ENCODE data around the gene DNAH7.
"Not testable (repeated sequence)": the region's sequence is repeated elsewhere in the genome, so short reads cannot be mapped to it uniquely, and the experiment has no call there.

Gene DNAH7

DNA sequence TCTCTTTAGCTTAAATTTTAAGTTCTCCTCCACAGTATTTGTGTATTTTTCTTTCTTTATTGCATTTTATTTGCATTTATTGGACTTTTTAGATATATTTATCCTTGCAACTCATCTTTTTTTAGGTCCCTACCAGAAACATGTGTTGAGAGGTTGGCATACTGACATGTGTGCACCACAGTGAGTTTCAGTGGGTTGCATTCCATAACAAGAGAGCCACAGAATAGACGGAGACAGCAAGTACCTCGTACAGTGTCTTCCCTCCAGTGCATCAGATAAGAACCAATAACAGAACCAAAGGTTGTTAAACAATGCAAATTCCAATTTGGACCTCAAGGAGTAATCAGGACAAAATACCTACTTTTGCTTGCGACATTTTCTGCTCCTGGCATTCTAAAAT lies 111.9 kb downstream of the DNAH7 start:
- Mint-ChIP-seq H3K27ac (no peak overlapping the region), H3K4me1 (no peaks in the 10 kb centered on the region), H3K4me3 (no peak overlapping the region), H3K36me3 (no peaks in the 10 kb centered on the region), H3K9me3 (peaks cover 5% of the 10 kb centered on the region)
- DNase-seq (ENCODE audit: low spot score in 2 of 2), result no peak
- ATAC-seq, result no peak

DNA sequence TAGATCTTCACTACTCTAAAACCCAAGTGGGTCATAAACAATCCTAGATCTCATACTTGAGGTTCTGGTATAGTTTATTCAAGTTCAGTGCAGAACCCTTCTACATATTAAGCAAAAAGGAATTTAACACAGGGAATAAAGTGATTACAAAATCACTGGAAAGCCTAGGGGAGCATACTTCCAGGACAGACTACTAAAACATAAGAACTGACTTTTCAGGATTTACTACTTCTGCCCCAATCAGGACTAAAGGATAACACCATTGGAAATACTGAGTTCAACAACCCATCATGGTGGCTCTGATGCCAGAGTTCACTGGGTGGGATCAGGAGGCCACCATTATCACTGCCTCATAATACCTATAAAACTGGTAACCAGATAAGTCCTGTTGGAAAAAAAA lies 123.6 kb downstream of the DNAH7 start:
- no peak for DNase-seq (ENCODE audit: low spot score in 2 of 2)
- H3K4me1 Mint-ChIP-seq, result no peaks in the 10 kb centered on the region
- peaks cover 4% of the 10 kb centered on the region for H3K9me3 Mint-ChIP-seq

DNA sequence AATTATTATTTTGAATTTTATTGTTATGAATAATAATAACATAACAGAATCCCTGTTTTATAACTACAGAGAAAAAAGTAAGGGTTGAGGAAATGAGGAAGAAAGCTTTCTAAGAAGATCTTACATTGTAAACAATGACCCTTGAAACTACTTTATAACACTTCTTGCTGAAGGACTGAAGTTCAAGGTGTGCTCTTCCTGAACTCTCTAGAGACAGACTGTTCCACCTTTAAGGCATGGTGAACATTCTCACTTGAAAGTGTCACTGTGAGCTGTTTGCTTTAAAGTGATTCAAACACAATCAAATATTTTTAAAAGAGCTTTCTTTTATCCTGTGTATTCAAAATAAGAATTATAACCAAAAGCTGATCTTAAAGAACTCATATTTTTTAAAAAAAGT lies 131.5 kb downstream of the DNAH7 start:
- H3K4me1 Mint-ChIP-seq, result no peaks in the 10 kb centered on the region
- H3K4me3 Mint-ChIP-seq, result no peak overlapping the region
- DNase-seq (ENCODE audit: low spot score in 2 of 2), result no peak
- no peak overlapping the region for H3K27ac Mint-ChIP-seq
- peaks cover 2% of the 10 kb centered on the region for H3K9me3 Mint-ChIP-seq
- H3K36me3 Mint-ChIP-seq, result no peaks in the 10 kb centered on the region
- ATAC-seq, result no peak

More for the DNA sequence above, 123.6 kb downstream of the DNAH7 start:
- ATAC-seq, result no peak
- Mint-ChIP-seq H3K4me3 (no peak overlapping the region), H3K36me3 (no peaks in the 10 kb centered on the region), H3K27ac (no peak overlapping the region)

- Mint-ChIP-seq H3K4me1 (no peaks in the 10 kb centered on the region), H3K27ac (no peak overlapping the region), H3K4me3 (no peak overlapping the region), H3K9me3 (no peaks in the 10 kb centered on the region), H3K36me3 (no peaks in the 10 kb centered on the region)
- DNase-seq (ENCODE audit: low spot score in 2 of 2), result no peak
- no peak for ATAC-seq
Observed at GRCh38 chr2:195934484-195934883, 134.2 kb downstream of the DNAH7 start.

DNA sequence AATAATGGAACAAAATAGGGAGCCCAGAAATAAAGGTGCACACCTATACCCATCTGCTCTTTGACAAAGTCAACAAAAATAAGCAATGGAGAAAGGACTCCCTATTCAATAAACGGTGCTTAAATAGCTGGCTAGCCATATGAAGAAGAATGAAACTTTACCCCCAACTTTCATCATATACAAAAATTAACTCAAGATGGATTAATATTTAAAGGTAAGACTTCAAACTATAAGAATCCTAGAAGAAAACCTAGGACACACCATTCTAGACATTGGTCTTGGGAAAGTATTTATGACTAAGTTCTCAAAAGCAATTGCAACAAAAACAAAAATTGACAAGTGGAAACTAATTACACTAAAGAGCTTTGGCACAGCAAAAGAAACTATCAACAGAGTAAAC lies 139.1 kb downstream of the DNAH7 start:
- H3K27ac Mint-ChIP-seq, result no peak overlapping the region
- ATAC-seq (no peak), DNase-seq (ENCODE audit: low spot score in 2 of 2) (no peak)
- H3K4me1 Mint-ChIP-seq, result no peaks in the 10 kb centered on the region
- H3K9me3 Mint-ChIP-seq, result no peaks in the 10 kb centered on the region
- H3K4me3 Mint-ChIP-seq, result no peak overlapping the region
- H3K36me3 Mint-ChIP-seq, result no peaks in the 10 kb centered on the region

DNA sequence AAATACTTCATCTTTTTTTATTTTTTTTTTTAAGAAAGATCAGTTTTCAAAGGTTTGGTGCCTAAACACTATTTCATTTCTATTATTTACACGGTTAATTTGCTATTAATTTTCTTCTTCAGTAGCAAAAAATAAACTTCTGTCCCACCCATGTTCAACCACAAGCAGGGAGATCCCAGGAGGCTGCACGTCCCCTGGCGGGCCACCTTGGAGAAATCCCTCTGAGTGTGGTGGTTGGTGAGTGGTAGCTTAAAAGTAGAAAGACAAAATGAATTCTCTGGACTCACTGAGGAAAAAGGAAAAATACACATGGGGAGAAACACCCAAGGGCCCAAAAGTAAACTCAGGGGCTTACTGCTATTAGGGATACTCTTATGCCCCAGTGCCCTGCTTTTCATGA lies 143.5 kb downstream of the DNAH7 start:
- Mint-ChIP-seq H3K9me3 (no peaks in the 10 kb centered on the region), H3K4me3 (no peak overlapping the region), H3K27ac (no peak overlapping the region), H3K36me3 (no peaks in the 10 kb centered on the region), H3K4me1 (no peaks in the 10 kb centered on the region)
- ATAC-seq (no peak), DNase-seq (ENCODE audit: low spot score in 2 of 2) (no peak)

DNA sequence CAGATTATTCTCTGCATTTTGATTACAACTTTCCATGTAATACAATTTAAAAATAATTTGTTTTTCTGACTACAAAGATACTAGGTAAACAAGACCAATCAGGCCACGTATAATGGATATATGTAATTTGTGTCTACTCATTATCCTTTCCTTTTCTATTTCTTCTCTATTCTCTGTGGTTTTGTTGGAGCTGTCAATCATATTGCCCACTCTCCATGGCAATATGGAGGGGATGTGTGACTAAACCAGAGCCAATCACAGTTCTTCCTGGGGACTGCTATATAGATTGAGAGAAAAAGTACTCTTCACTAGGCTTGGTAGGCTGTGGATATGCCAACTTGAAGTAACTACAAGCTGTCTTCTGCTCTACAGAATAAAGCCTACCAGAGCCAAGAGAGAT lies 144.7 kb downstream of the DNAH7 start:
- DNase-seq (ENCODE audit: low spot score in 2 of 2), result no peak
- Mint-ChIP-seq H3K4me3 (no peak overlapping the region), H3K27ac (no peak overlapping the region), H3K36me3 (no peaks in the 10 kb centered on the region), H3K4me1 (no peaks in the 10 kb centered on the region), H3K9me3 (no peaks in the 10 kb centered on the region)
- no peak for ATAC-seq

DNA sequence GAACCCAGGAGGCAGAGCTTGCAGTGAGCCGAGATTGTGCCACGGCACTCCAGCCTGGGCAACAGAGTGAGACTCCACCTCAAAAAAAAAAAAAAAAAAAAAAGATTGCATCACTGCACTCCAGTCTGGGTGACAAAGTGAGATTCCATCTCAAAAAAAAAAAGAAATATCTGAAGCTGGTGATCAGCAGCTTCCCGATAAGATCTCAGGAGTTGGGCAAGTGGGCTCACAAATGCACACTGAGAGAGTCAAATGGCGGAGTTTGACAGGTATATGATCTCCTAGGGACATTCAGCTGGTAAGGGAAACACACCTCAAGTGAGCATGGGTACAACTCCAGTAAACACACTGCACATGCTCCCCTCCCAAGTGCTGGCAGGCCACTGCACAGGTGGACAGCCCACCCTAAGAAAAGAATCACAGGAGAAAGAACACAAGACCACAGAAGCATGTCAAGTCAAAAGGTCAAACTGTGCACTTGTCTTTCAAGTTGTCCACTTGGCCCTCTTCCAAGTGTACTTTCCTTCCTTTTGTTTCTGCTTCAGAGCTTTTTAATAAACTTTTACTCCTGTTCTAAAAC lies 151.5 kb downstream of the DNAH7 start:
- not testable (repeated sequence) for H3K27ac Mint-ChIP-seq; ATAC-seq; DNase-seq (ENCODE audit: low spot score in 2 of 2); H3K4me3 Mint-ChIP-seq; H3K9me3 Mint-ChIP-seq; H3K4me1 Mint-ChIP-seq; H3K36me3 Mint-ChIP-seq

DNA sequence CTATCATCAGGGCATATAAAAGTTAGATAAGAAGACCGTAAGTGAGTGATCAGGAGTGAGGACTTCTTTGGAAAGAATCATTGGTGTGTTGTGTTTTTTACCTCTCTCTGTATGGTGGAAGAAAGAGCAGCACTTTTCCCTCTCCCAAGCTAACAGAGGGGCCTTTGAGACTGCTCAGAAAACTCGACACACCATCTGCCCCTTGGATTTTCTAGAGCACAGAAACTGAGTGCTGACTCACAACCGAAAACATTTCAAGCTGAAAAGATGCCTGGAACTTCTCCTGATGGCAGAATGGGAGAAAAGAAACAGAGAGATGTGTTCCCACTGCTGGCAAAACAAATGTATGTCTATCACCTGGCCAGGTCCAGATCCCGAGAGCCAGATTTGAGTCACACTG lies 156.6 kb downstream of the DNAH7 start:
- Mint-ChIP-seq H3K4me3 (no peak overlapping the region), H3K9me3 (no peaks in the 10 kb centered on the region), H3K4me1 (no peaks in the 10 kb centered on the region), H3K27ac (no peak overlapping the region), H3K36me3 (no peaks in the 10 kb centered on the region)
- ATAC-seq (no peak), DNase-seq (ENCODE audit: low spot score in 2 of 2) (no peak)

DNA sequence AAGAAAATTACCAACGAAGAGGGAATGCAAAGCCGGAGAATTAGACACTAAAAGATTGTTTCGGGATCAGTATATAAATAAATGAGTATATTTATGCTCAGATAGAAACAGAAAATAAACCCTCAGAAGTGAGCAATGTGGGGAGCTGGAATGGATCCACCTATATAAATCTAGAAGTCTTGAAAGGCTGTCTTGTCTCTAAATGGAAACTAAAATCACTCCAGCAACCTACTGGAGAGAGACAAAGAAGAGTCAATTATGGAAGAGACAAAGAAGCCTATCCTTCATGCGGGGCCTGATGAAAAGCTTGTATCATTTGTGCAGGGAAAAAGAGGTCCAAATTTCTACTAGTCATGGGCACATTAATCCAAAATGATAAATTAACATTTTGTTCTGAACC lies 158.1 kb downstream of the DNAH7 start:
- Mint-ChIP-seq H3K9me3 (no peaks in the 10 kb centered on the region), H3K4me1 (no peaks in the 10 kb centered on the region), H3K36me3 (no peaks in the 10 kb centered on the region), H3K4me3 (no peak overlapping the region), H3K27ac (no peak overlapping the region)
- ATAC-seq (no peak), DNase-seq (ENCODE audit: low spot score in 2 of 2) (no peak)

DNA sequence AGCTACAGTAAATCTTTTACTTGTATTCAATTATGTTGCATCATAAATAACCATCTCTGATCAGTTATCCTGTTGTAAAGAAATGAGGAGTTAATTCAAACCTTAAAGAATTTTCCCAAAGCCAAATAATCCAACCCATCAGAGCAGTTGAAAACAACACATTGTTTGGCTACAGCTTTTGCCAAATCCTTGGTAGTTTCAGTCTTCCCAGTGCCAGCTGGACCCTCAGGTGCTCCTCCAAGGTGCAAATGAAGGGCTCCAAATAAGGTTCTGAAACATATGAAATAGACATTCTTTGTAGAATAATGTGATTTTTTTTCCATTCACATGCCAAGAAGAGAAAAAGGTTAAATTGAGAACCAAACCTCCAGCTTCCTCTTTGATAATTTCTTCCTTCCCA lies 158.7 kb downstream of the DNAH7 start:
- no peaks in the 10 kb centered on the region for H3K36me3 Mint-ChIP-seq
- ATAC-seq, result no peak
- no peaks in the 10 kb centered on the region for H3K9me3 Mint-ChIP-seq
- H3K4me1 Mint-ChIP-seq, result no peaks in the 10 kb centered on the region
- H3K4me3 Mint-ChIP-seq, result no peak overlapping the region
- H3K27ac Mint-ChIP-seq, result no peak overlapping the region
- no peak for DNase-seq (ENCODE audit: low spot score in 2 of 2)

DNA sequence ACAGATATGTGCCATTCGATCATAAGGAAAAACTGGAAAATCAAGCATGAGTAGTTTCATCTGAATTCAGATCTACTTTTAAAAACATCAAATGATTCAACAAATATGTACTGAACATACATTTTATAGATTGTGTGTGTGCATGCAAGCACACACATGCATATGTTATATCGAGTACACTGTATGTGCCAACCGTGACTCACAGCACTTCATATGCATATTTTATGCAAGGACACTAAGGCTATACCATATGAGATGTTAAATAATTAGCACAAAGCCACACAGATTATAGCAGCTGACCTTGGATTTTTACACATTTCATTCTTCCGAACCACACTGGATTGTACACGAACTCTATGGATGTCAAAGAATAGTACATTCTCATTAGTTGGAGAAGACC lies 161.2 kb downstream of the DNAH7 start:
- Mint-ChIP-seq H3K4me1 (no peaks in the 10 kb centered on the region), H3K9me3 (no peaks in the 10 kb centered on the region), H3K36me3 (no peaks in the 10 kb centered on the region), H3K27ac (no peak overlapping the region), H3K4me3 (no peak overlapping the region)
- DNase-seq (ENCODE audit: low spot score in 2 of 2) (no peak), ATAC-seq (no peak)

DNA sequence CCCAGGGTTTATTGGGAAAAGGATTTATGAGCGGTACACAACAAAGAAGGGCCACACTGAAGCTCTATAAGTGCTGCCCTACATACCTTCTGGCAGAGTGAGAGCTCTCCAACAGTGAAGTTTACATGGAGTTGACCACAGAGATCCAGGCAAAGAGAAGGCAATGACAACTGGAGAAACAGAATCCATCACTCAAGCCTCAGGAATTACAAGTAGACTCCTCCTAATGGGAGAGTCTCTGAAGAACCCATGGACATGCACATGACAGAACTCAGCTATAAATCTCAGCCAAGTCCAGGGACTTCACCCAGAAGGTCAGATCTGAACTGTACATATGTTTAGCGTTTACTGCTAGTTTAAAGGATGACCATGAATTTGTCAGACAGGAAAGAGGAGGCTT lies 164.7 kb downstream of the DNAH7 start:
- H3K36me3 Mint-ChIP-seq, result no peaks in the 10 kb centered on the region
- no peak for DNase-seq (ENCODE audit: low spot score in 2 of 2)
- H3K9me3 Mint-ChIP-seq, result no peaks in the 10 kb centered on the region
- ATAC-seq, result peak; percentile 19
- H3K4me1 Mint-ChIP-seq, result no peaks in the 10 kb centered on the region
- no peak overlapping the region for H3K4me3 Mint-ChIP-seq
- H3K27ac Mint-ChIP-seq, result no peak overlapping the region

DNA sequence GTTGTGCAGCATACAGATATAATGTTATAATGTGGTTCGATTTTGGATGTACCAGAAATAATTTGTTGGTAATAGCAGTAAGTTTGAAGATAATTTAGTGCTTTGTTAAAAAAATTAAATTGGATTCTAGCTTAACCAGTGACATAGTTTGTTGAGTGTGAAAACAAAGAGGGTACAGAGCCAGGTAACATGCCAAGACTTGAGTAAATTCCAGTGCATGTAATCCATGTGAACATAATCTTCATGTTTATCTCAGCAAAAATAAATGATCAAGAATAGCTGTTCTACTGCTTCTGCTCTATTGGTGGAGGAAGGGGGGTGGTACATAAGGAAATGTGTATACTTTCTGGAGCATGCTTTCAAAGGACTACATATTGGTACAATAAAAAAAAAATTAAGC lies 165.8 kb downstream of the DNAH7 start:
- ATAC-seq (no peak), DNase-seq (ENCODE audit: low spot score in 2 of 2) (no peak)
- Mint-ChIP-seq H3K4me3 (no peak overlapping the region), H3K9me3 (no peaks in the 10 kb centered on the region), H3K27ac (no peak overlapping the region), H3K4me1 (no peaks in the 10 kb centered on the region), H3K36me3 (no peaks in the 10 kb centered on the region)

DNA sequence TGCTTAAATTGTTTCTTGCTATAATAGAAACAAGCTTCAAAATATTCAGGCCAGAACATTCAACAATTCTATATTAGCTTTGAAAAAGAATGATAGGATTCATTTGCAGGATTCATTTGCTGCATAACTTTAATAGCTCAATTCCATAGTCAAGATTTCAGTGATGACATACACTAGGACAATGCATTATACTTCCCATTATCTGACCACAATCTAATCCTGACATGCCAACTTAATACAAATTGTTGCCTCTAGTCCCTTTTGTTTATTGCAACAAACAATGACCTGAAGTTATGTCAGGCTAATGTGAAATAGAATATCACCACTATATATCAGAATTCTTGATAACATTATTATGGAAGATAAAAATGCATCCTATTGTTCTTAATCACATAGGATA lies 169.4 kb downstream of the DNAH7 start:
- H3K36me3 Mint-ChIP-seq, result no peaks in the 10 kb centered on the region
- H3K9me3 Mint-ChIP-seq, result no peaks in the 10 kb centered on the region
- ATAC-seq, result no peak
- H3K4me3 Mint-ChIP-seq, result no peak overlapping the region
- H3K27ac Mint-ChIP-seq, result no peak overlapping the region
- DNase-seq (ENCODE audit: low spot score in 2 of 2), result no peak
- no peaks in the 10 kb centered on the region for H3K4me1 Mint-ChIP-seq

DNA sequence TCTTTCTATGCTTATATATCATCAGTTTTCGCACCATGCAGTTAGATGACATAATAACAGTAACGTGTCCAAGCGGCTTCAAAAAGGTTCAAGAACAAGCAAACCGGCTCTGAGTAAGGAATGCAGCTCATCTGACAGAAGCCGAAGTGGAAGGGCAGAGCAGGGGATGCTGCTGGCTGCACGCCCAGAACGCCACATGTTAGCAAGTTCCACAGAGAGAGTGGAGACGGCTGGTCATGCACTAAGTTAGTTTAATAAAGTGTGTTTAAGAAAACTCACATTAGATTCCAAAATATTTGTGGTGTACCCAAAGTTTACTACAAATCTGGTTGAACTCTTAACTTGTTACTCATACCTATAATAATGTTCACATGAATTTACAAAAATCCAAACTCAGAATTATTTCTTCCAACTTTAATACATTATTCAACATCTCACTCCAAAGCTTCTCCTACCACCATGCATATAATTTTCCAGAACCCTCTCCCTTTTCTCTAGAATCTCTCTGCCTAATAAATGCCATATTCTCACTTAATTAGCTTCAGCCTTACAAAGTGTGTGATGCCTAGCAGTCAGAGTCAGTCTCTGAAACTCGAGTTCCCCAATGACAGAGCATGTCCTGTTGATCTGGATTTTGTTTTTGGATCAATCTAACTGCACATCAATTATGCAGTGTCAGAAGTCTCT lies 170.0 kb downstream of the DNAH7 start:
- ATAC-seq (no peak), DNase-seq (ENCODE audit: low spot score in 2 of 2) (no peak)
- no peaks in the 10 kb centered on the region for H3K4me1 Mint-ChIP-seq
- H3K4me3 Mint-ChIP-seq, result no peak overlapping the region
- no peak overlapping the region for H3K27ac Mint-ChIP-seq
- no peaks in the 10 kb centered on the region for H3K36me3 Mint-ChIP-seq
- H3K9me3 Mint-ChIP-seq, result no peaks in the 10 kb centered on the region

DNA sequence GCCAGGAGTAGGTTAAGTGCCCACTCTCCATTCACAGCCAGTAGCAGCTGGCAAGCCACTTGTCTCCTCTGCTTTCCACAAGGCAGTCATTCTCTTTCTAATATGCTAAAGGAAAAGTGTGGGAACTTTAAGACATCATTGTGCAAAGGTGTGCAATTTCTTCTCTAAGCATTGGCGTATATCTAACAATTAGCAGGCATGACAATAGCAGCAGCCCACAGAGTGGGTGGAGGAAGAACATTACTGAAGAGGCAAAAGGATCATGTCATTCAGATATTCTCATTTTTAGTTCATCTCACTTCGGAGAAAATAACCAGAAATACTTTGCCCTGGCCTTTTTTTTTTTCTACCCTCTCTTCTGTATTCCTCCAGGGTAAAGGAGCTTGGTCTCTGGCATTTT lies 177.6 kb downstream of the DNAH7 start:
- ATAC-seq (no peak), DNase-seq (ENCODE audit: low spot score in 2 of 2) (no peak)
- Mint-ChIP-seq H3K4me3 (no peak overlapping the region), H3K4me1 (no peaks in the 10 kb centered on the region), H3K9me3 (no peaks in the 10 kb centered on the region), H3K36me3 (no peaks in the 10 kb centered on the region), H3K27ac (no peak overlapping the region)

All from stimulated activated effector memory CD8-positive, alpha-beta T cell treated with anti-CD3 and anti-CD28 coated beads, Interleukin-12 subunit alpha, Interleukin-12 subunit beta, amount 100 ng/mL, for 72 hours (primary cell).